Measurements from ENCODE around the gene MGMT. TPM values are rescaled to one million over a fixed set of nuclear protein-coding genes. Genes with fewer than 3 reads are reported as not detected.

MGMT gene
- total RNA-seq, 1 donor from 2014 or later = 13.9 TPM

DNA sequence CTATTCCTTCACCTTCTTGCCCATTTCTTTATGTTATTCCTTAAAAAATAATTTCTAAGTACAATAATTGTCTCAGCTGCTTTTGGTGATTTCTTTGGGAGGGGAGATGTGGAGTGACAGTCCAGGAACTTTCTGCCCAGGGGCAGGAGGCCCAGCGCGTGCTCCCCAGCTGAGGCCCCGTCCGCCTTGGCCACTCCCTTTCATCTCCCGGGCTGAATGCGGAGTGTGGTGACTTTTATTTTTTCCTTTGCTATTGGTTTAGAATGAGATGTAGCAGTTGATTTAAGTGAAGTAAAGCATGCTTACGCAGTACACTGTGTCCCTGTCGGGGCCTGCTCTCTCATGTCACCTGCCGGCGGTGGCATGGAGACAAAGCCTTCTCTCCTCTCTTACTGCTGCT lies 141.6 kb downstream of the MGMT start:
- Mint-ChIP-seq H3K9me3 (ENCODE audit: low read depth) (no peaks in the 10 kb centered on the region), H3K27ac (ENCODE audit: unreplicated experiment) (no peak overlapping the region), H3K27me3 (ENCODE audit: low read depth) (no peaks in the 10 kb centered on the region), H3K4me1 (ENCODE audit: low read depth) (no peaks in the 10 kb centered on the region), H3K4me3 (ENCODE audit: unreplicated experiment) (no peak overlapping the region), H3K36me3 (ENCODE audit: low read depth) (no peaks in the 10 kb centered on the region)
- DNase-seq (ENCODE audit: low spot score) = no peak
- TF ChIP-seq, protein P1, sequence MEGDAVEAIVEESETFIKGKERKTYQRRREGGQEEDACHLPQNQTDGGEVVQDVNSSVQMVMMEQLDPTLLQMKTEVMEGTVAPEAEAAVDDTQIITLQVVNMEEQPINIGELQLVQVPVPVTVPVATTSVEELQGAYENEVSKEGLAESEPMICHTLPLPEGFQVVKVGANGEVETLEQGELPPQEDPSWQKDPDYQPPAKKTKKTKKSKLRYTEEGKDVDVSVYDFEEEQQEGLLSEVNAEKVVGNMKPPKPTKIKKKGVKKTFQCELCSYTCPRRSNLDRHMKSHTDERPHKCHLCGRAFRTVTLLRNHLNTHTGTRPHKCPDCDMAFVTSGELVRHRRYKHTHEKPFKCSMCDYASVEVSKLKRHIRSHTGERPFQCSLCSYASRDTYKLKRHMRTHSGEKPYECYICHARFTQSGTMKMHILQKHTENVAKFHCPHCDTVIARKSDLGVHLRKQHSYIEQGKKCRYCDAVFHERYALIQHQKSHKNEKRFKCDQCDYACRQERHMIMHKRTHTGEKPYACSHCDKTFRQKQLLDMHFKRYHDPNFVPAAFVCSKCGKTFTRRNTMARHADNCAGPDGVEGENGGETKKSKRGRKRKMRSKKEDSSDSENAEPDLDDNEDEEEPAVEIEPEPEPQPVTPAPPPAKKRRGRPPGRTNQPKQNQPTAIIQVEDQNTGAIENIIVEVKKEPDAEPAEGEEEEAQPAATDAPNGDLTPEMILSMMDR (IDR thresholded peaks at IDR 0.05) = no peak

DNA sequence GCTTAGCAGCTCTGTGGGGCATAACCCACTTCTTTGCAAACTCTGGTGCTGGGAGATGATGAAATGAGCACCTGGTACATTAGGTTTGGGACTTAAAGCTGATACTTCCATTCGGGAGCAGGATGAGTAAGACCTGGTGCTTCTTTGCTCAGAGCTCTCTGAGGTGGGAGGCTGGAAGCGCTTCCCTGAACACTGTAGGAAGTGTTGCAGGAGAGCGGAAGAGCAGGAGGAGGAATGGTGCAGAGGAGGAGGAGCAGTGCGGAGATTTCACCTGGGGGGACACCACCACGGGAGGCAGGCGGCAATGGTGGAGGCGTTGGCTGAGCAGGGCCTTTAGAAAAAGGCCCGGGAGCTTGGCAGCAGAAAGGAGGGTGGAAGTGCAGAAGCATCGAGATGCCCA lies 142.5 kb downstream of the MGMT start:
- Mint-ChIP-seq H3K9me3 (ENCODE audit: low read depth) (no peaks in the 10 kb centered on the region), H3K4me1 (ENCODE audit: low read depth) (no peaks in the 10 kb centered on the region), H3K27me3 (ENCODE audit: low read depth) (no peaks in the 10 kb centered on the region), H3K36me3 (ENCODE audit: low read depth) (no peaks in the 10 kb centered on the region), H3K27ac (ENCODE audit: unreplicated experiment) (no peak overlapping the region), H3K4me3 (ENCODE audit: unreplicated experiment) (no peak overlapping the region)
- TF ChIP-seq, protein P1 (IDR thresholded peaks at IDR 0.05) = no peak
- DNase-seq (ENCODE audit: low spot score) = no peak

DNA sequence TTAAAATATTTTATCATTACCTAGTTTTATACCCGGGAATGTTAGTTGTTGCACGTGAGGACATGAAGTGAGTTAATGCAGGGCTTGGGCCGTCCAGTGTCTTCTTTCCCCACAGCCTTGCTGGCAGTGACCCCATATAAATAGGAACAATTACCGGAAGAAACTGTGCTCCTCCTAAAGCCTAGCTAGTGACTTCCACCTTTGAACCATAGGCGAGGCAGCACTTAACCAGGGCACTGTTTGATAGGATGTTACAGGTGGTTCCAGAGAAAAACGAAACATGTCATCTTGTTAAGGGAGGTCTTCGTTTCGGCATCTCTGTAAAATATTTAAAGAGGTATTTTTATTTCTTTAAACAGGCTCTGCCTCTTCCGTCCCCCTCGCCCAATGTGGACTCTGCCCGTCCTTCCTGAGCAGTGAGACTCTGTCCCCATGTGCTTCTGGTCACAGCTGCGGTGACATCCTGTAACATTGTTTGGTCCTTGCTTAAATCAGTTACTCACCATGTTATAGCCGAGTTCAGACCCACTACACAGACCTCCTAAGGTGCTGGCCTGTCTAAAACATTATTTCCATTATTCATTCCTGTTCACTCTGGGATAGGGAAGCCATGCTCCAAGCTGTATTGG lies 145.6 kb downstream of the MGMT start:
- no peak overlapping the region for H3K27ac Mint-ChIP-seq (ENCODE audit: unreplicated experiment)
- TF ChIP-seq, protein P1 (IDR thresholded peaks at IDR 0.05) = no peak
- H3K36me3 Mint-ChIP-seq (ENCODE audit: low read depth) = no peaks in the 10 kb centered on the region

DNA sequence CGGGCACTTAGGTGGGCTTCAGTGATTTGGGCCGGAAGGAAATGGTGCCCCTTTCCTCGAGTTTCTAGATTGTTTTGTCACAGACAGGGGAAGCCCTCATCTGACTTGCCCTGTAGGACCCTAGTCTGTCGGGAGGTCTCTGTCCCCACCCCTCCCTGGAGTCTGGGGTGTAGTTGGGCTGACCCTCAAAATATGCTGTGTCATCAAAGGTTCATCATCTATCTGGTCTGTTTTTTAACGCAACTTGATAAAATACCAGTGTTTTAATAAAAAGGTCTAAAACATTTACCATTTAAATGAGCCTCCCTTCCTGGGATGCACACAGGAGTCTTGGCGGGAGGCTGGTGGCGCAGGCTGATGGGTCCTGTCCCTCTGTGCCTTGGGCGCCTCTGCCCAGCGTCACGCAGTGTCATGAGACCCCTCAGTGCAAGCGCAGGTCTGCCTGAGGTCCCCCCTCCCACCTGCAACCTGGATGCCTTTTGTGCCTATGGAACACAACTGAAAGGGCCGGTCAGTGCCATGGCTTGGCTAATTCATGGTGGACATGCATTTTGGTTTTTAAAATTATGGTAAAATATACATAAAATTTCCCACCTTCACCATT lies 146.4 kb downstream of the MGMT start:
- no peak for DNase-seq (ENCODE audit: low spot score)
- Mint-ChIP-seq H3K27me3 (ENCODE audit: low read depth) (no peaks in the 10 kb centered on the region), H3K9me3 (ENCODE audit: low read depth) (no peaks in the 10 kb centered on the region), H3K27ac (ENCODE audit: unreplicated experiment) (no peak overlapping the region), H3K4me3 (ENCODE audit: unreplicated experiment) (no peak overlapping the region), H3K36me3 (ENCODE audit: low read depth) (no peaks in the 10 kb centered on the region), H3K4me1 (ENCODE audit: low read depth) (no peaks in the 10 kb centered on the region)
- TF ChIP-seq, protein P1 (IDR thresholded peaks at IDR 0.05) = no peak

More for the DNA sequence above, 145.6 kb downstream of the MGMT start:
- H3K4me1 Mint-ChIP-seq (ENCODE audit: low read depth) = no peaks in the 10 kb centered on the region
- no peaks in the 10 kb centered on the region for H3K9me3 Mint-ChIP-seq (ENCODE audit: low read depth)
- H3K27me3 Mint-ChIP-seq (ENCODE audit: low read depth) = no peaks in the 10 kb centered on the region
- DNase-seq (ENCODE audit: low spot score) = no peak
- no peak overlapping the region for H3K4me3 Mint-ChIP-seq (ENCODE audit: unreplicated experiment)

DNA sequence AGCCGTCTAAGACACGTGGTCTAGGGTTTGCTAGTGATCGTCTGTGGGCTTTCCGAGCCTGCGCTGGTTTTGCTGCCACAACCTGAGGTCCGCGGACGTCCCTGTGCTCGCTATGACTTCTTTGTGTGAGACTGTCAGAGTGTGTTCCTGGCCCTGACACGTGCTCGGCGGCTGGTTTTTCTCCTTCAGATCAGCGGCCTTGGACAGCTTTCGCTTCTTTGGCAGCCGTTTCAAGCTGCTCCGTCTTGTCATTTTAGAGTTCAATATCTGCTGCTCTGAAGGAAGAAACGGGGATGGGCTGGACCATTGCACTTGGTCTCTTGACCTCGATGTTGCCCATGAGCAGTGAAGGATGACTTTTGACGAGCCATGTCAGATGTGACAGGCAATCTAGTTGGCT lies 147.3 kb downstream of the MGMT start:
- TF ChIP-seq, protein P1 (IDR thresholded peaks at IDR 0.05) = no peak
- no peaks in the 10 kb centered on the region for H3K36me3 Mint-ChIP-seq (ENCODE audit: low read depth)
- H3K27ac Mint-ChIP-seq (ENCODE audit: unreplicated experiment) = no peak overlapping the region
- no peaks in the 10 kb centered on the region for H3K4me1 Mint-ChIP-seq (ENCODE audit: low read depth)
- no peaks in the 10 kb centered on the region for H3K9me3 Mint-ChIP-seq (ENCODE audit: low read depth)
- no peak overlapping the region for H3K4me3 Mint-ChIP-seq (ENCODE audit: unreplicated experiment)
- no peak for DNase-seq (ENCODE audit: low spot score)
- H3K27me3 Mint-ChIP-seq (ENCODE audit: low read depth) = no peaks in the 10 kb centered on the region

Data from chondrocyte (in vitro differentiated cells).